GM18505 (cell line): ENCODE results near the gene VTI1B.
"Not testable (repeated sequence)": the region's sequence is repeated elsewhere in the genome, so short reads cannot be mapped to it uniquely, and the experiment has no call there.

ENCODE experiments used
- ATAC-seq: cut with Tn5 transposase; IDR thresholded peaks from one replicate; pipeline ENCODE4 v1.9.1; 2021; ENCODE audit not compliant: unreplicated experiment
- POLR2A ChIP-seq: IDR thresholded peaks from 4 replicates; pipeline ENCODE4 v1.6.1; 2011; ENCODE audit warnings: borderline replicate concordance; ENCODE audit not compliant: insufficient read depth, insufficient read length; ENCODE audit errors: extremely low read depth

VTI1B gene

GRCh38 chr14:67633451-67634147, 40.8 kb downstream of the VTI1B start:
- TF ChIP-seq POLR2A = no peak
- ATAC-seq = no peak

- TF ChIP-seq POLR2A = no peak
- no peak for ATAC-seq
These were observed 43.5 kb downstream of the VTI1B start for GRCh38 chr14:67630938-67631337.

GRCh38 chr14:67630186-67630585, 44.2 kb downstream of the VTI1B start:
- ATAC-seq = no peak

GRCh38 chr14:67627519-67627918, 46.9 kb downstream of the VTI1B start:
- no peak for TF ChIP-seq POLR2A
- ATAC-seq = no peak

More at GRCh38 chr14:67630186-67630585, 44.2 kb downstream of the VTI1B start:
- no peak for TF ChIP-seq POLR2A

GRCh38 chr14:67626131-67626530, 48.3 kb downstream of the VTI1B start:
- not testable (repeated sequence) for ATAC-seq

GRCh38 chr14:67623114-67623513, 51.3 kb downstream of the VTI1B start:
- ATAC-seq = no peak
- no peak for TF ChIP-seq POLR2A

- no peak for ATAC-seq
- no peak for TF ChIP-seq POLR2A
These were observed 51.8 kb downstream of the VTI1B start for GRCh38 chr14:67622675-67623074.

GRCh38 chr14:67620217-67620785, 54.1 kb downstream of the VTI1B start:
- no peak for ATAC-seq
- TF ChIP-seq POLR2A = no peak

- peak; percentile 41 for TF ChIP-seq POLR2A
- ATAC-seq = peak; percentile 89
These were observed 54.8 kb downstream of the VTI1B start, which contains the start of gene ARG2 for GRCh38 chr14:67619446-67620216. TSS of gene ARG2 (plus strand) at chr14:67619920. CDS start at chr14:67619978, 58 bp downstream.

- no peak for TF ChIP-seq POLR2A
- ATAC-seq = no peak
These were observed 55.8 kb downstream of the VTI1B start for GRCh38 chr14:67618617-67619063.

GRCh38 chr14:67610491-67610890, 63.9 kb downstream of the VTI1B start:
- no peak for TF ChIP-seq POLR2A
- ATAC-seq = no peak

GRCh38 chr14:67609642-67610310, 64.7 kb downstream of the VTI1B start:
- no peak for ATAC-seq
- no peak for TF ChIP-seq POLR2A

- ATAC-seq = no peak
- TF ChIP-seq POLR2A = no peak
These were observed 66.8 kb downstream of the VTI1B start for GRCh38 chr14:67607646-67608045.
